ENCODE results near the gene PATJ. TPM values are rescaled to one million over a fixed set of nuclear protein-coding genes. Genes with fewer than 3 reads are reported as not detected.

Gene PATJ, protein sequence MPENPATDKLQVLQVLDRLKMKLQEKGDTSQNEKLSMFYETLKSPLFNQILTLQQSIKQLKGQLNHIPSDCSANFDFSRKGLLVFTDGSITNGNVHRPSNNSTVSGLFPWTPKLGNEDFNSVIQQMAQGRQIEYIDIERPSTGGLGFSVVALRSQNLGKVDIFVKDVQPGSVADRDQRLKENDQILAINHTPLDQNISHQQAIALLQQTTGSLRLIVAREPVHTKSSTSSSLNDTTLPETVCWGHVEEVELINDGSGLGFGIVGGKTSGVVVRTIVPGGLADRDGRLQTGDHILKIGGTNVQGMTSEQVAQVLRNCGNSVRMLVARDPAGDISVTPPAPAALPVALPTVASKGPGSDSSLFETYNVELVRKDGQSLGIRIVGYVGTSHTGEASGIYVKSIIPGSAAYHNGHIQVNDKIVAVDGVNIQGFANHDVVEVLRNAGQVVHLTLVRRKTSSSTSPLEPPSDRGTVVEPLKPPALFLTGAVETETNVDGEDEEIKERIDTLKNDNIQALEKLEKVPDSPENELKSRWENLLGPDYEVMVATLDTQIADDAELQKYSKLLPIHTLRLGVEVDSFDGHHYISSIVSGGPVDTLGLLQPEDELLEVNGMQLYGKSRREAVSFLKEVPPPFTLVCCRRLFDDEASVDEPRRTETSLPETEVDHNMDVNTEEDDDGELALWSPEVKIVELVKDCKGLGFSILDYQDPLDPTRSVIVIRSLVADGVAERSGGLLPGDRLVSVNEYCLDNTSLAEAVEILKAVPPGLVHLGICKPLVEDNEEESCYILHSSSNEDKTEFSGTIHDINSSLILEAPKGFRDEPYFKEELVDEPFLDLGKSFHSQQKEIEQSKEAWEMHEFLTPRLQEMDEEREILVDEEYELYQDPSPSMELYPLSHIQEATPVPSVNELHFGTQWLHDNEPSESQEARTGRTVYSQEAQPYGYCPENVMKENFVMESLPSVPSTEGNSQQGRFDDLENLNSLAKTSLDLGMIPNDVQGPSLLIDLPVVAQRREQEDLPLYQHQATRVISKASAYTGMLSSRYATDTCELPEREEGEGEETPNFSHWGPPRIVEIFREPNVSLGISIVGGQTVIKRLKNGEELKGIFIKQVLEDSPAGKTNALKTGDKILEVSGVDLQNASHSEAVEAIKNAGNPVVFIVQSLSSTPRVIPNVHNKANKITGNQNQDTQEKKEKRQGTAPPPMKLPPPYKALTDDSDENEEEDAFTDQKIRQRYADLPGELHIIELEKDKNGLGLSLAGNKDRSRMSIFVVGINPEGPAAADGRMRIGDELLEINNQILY (N-terminal part only)
- total RNA-seq (2016; rRNA removed; fragmentation: Illumina TruSeq; extraction: Trizol) (16.8 and 18.0 TPM in 2 replicates), polyA plus RNA-seq (2011; rRNA removed) (6.2 and 6.4 TPM in 2 replicates), polyA minus RNA-seq (2011; rRNA and poly(A)+ RNA removed; ENCODE audit: low replicate concordance) (17.4 and 19.3 TPM in 2 replicates), Bru-seq, nascent RNA (percentile 64 among the genes with signal in this experiment), BruChase-seq, experiment 1, labeled RNA remaining after a 6-hour chase (percentile 65 among the genes with signal in this experiment), BruChase-seq, experiment 2, labeled RNA remaining after a 2-hour chase (percentile 63 among the genes with signal in this experiment)
- 4.5 and 6.0 TPM in 2 replicates for total RNA-seq (2016; cell fraction: cytosol; rRNA removed; fragmentation: Illumina TruSeq; extraction: Trizol; ENCODE audit: low read depth)
- 14.4 and 17.4 TPM in 2 replicates for total RNA-seq (2016; cell fraction: insoluble cytoplasmic fraction; rRNA removed; fragmentation: Illumina TruSeq; extraction: Trizol)
- 8.1 and 8.2 TPM in 2 replicates for total RNA-seq (2016; cell fraction: membrane; rRNA removed; fragmentation: Illumina TruSeq; extraction: Trizol)
- total RNA-seq (2016; cell fraction: nucleus; rRNA removed; fragmentation: Illumina TruSeq; extraction: Trizol), result 34.5 and 41.0 TPM in 2 replicates
- 2.5 and 3.6 TPM in 2 replicates for polyA plus RNA-seq (2011; cell fraction: cytosol; rRNA removed)
- polyA plus RNA-seq (2011; cell fraction: nucleus; rRNA removed), result 5.8 and 9.0 TPM in 2 replicates
- 9.2 and 10.9 TPM in 2 replicates for polyA plus RNA-seq (2012)
- 0.66 and 1.0 TPM in 2 replicates for polyA plus RNA-seq (2016; cell fraction: cytosol; fragmentation: Illumina TruSeq; extraction: Trizol; ENCODE audit: low read depth)
- 5.1 and 6.6 TPM in 2 replicates for polyA plus RNA-seq (2016; cell fraction: insoluble cytoplasmic fraction; fragmentation: Illumina TruSeq; extraction: Trizol; ENCODE audit: low read depth)
- 0.99 and 1.1 TPM in 2 replicates for polyA plus RNA-seq (2016; cell fraction: membrane; fragmentation: Illumina TruSeq; extraction: Trizol; ENCODE audit: low read depth)
- 10.4 and 13.2 TPM in 2 replicates for polyA plus RNA-seq (2016; cell fraction: nucleus; fragmentation: Illumina TruSeq; extraction: Trizol; ENCODE audit: insufficient read depth, low read depth)
- 11.3 and 16.1 TPM in 2 replicates for polyA minus RNA-seq (2011; cell fraction: cytosol; rRNA and poly(A)+ RNA removed)
- polyA minus RNA-seq (2011; cell fraction: nucleus; rRNA and poly(A)+ RNA removed), result 97.9 and 115 TPM in 2 replicates
- long read RNA-seq, experiment 1, full-length matches to known transcripts, result 1 of 3 reads
- long read RNA-seq, experiment 1, partial matches to known transcripts, result 1 of 3 reads
- long read RNA-seq, experiment 1, other reads (novel, unspliced or antisense), result 1 of 3 reads
- long read RNA-seq, experiment 2, partial matches to known transcripts, result 2 of 7 reads
- long read RNA-seq, experiment 2, other reads (novel, unspliced or antisense), result 4 of 7 reads

DNA sequence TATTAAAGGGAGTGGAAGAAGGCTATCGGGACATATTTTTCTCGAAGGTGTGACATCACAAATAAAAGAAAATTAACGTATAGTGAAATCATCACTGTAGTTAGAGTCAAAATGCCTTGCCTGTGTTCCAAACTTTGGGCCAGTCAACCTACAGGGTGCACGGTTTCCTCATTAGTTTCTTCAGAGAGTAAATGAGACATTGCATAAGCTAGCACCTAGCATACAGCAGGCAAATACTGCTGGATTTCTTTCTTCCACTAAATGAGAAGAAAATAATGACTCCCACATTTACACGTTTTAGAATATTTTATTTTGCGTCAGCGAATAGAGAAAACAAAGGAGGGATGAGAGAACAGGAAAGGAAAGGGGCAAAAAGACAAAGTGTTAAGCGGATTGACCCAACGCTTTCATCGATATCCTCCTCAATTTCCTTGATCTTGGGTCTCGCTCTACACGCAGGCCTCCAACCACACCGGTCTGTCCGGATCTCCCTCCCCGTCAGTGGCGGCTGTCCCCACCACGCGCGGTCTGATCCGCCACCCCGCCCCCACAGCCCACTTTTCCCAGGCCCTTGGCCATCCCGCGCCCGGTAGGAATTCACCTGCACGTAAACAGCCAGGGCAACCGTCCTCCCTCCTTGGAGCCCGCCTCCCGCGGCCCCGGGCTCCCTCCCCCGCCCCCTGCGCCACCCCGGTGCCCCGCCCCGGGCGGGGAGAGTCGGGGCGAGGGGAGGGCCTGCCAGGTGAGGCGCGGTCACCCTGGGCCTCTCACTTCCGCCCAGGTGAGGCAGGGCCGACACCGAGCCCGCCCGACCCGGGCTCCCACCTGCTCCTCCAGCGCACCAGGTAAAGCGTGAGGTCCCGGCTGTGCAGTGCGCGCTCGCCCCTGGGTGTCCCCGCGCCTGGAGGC lies at the start of gene PATJ:
TSS of gene PATJ (plus strand) at position 770 of the 909 bp plus-strand sequence. CDS start 20,413 bp downstream, outside the sequence.
- Histone ChIP-seq H3K4me2 (ENCODE audit: low read depth, low read length) (peak within 1 kb of the TSS; percentile 67), H4K20me1 (ENCODE audit: insufficient read depth, low read length) (no peaks in the 10 kb centered on the region), H3K9me3 (ENCODE audit: low read length) (no peaks in the 10 kb centered on the region), H3K9ac (ENCODE audit: insufficient read depth, low read depth, low read length) (peak within 1 kb of the TSS; percentile 67), H3K4me1 (ENCODE audit: insufficient read depth, low read length) (peaks cover 33% of the 10 kb centered on the region), H3K27me3 (ENCODE audit: control insufficient read depth in 1 of 2, insufficient read depth in 2 of 2, low read length in 2 of 2) (no peaks in the 10 kb centered on the region), H3K4me3 (replicated peaks in 1 of 3; ENCODE audit: insufficient read depth in 1 of 3, low read depth in 2 of 3, low read length in 3 of 3) (peak within 1 kb of the TSS; percentile 60 to 88 (median 78)), H3K79me2 (ENCODE audit: insufficient read depth, low read length) (peaks cover 4% of the 10 kb centered on the region), H3K27ac (ENCODE audit: extremely low read length, insufficient read depth, low read length) (peak within 1 kb of the TSS; percentile 75), H2AFZ (ENCODE audit: low read length) (peak within 1 kb of the TSS; percentile 89), H3K36me3 (replicated peaks in 1 of 2; ENCODE audit: control insufficient read depth in 1 of 2, insufficient read depth in 2 of 2, low read length in 2 of 2) (no peaks in the 10 kb centered on the region)
- 2% methylated on average over 20 of the region's 54 CpGs for WGBS (ENCODE audit: low lambda C conversion rate)
- FAIRE-seq (no peak), ATAC-seq (peak; percentile 82), DNase-seq (ENCODE audit: low spot score) (peak; percentile 35)
- in situ Hi-C loops (cut with HindIII; ENCODE audit: extremely low pct_ligation_motif_present, low pct_unique_long_range_greater_than_20kb) (no loop called here), intact Hi-C loops (cut with micrococcal nuclease; ENCODE audit: unreplicated experiment) (no loop called here)
- BruUV-seq (replicated peaks), result TSS peak; percentile 98
- CTCF ChIA-PET (ENCODE audit: low intra/inter-chr PET ratio, low total read pairs), result no interaction called here
- POLR2A ChIA-PET, result interaction anchor here (0.5 kb wide), 1 partner anchor 11 kb away, joined by 3 read pairs; no protein-coding TSS in a partner anchor
- peak; percentile 45; the same call in 1 of the 2 replicates for TF ChIP-seq ZMYM4 (CRISPR knock-in tag; IDR thresholded peaks at IDR 0.05)
- TF ChIP-seq RAD21 (CRISPR knock-in tag; IDR thresholded peaks at IDR 0.05), result 0 out of 2 replicates have a peak, but pooled peaks have one; percentile 8
- 0 out of 2 replicates have a peak, but pooled peaks have one; percentile 30 for TF ChIP-seq ZNF790 (CRISPR knock-in tag; IDR thresholded peaks at IDR 0.05; ENCODE audit: borderline replicate concordance)
- TF ChIP-seq ZEB1 (IDR thresholded peaks at IDR 0.05; ENCODE audit: insufficient replicate concordance, low read depth), result peak; percentile 99
- TF ChIP-seq, protein P1, sequence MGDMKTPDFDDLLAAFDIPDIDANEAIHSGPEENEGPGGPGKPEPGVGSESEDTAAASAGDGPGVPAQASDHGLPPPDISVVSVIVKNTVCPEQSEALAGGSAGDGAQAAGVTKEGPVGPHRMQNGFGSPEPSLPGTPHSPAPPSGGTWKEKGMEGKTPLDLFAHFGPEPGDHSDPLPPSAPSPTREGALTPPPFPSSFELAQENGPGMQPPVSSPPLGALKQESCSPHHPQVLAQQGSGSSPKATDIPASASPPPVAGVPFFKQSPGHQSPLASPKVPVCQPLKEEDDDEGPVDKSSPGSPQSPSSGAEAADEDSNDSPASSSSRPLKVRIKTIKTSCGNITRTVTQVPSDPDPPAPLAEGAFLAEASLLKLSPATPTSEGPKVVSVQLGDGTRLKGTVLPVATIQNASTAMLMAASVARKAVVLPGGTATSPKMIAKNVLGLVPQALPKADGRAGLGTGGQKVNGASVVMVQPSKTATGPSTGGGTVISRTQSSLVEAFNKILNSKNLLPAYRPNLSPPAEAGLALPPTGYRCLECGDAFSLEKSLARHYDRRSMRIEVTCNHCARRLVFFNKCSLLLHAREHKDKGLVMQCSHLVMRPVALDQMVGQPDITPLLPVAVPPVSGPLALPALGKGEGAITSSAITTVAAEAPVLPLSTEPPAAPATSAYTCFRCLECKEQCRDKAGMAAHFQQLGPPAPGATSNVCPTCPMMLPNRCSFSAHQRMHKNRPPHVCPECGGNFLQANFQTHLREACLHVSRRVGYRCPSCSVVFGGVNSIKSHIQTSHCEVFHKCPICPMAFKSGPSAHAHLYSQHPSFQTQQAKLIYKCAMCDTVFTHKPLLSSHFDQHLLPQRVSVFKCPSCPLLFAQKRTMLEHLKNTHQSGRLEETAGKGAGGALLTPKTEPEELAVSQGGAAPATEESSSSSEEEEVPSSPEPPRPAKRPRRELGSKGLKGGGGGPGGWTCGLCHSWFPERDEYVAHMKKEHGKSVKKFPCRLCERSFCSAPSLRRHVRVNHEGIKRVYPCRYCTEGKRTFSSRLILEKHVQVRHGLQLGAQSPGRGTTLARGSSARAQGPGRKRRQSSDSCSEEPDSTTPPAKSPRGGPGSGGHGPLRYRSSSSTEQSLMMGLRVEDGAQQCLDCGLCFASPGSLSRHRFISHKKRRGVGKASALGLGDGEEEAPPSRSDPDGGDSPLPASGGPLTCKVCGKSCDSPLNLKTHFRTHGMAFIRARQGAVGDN (CRISPR knock-in tag; IDR thresholded peaks at IDR 0.05), result peak; percentile 74
- peak; percentile 82 for TF ChIP-seq GABPB1 (CRISPR knock-in tag; IDR thresholded peaks at IDR 0.05)
- TF ChIP-seq ZNF274 (CRISPR knock-in tag; IDR thresholded peaks at IDR 0.05), result 0 out of 2 replicates have a peak, but pooled peaks have one; percentile 30
